ENCODE measurements around the gene INTS14.
"Not testable (repeated sequence)": the region's sequence is repeated elsewhere in the genome, so short reads cannot be mapped to it uniquely, and the experiment has no call there.

Gene INTS14

DNA sequence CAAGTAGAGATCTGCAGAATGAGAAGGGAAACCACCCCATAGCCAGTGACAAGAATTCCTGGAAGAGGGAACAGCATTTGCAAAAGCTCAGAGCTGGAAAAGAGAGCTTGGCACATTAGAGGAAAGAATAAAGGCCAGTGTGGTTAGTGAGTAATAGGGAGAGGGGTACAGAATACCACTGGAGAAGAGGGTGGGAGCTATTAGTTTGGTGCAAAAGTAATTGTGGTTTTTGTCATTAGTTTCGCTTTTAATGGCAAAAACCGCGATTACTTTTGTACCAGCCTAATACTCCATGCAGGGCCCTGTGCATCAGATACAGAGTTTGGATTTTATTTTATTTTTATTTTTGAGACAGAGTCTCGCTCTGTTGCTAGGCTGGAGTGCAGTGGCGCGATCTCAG lies 20.6 kb upstream of the INTS14 start:
- no peak for DNase-seq (ENCODE audit: low read depth, low spot score)

DNA sequence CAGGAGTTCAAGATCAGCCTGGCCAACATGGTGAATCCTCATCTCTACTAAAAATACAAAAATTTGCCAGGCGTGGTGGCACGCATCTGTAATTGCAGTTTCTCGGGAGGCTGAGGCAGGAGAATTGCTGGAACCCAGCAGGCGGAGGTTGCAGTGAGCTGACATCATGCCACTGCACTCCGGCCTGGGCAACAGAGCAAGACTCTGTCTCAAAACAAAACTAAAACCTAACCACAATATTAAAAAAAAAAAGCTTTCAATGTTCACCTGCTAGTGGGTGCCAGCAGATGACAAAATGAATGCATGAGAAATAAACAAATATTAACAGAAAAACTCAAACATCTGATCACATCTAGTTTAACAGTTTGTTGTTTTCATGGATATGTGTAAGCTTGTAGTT lies 19.8 kb upstream of the INTS14 start:
- no peak for DNase-seq (ENCODE audit: low read depth, low spot score)

DNA sequence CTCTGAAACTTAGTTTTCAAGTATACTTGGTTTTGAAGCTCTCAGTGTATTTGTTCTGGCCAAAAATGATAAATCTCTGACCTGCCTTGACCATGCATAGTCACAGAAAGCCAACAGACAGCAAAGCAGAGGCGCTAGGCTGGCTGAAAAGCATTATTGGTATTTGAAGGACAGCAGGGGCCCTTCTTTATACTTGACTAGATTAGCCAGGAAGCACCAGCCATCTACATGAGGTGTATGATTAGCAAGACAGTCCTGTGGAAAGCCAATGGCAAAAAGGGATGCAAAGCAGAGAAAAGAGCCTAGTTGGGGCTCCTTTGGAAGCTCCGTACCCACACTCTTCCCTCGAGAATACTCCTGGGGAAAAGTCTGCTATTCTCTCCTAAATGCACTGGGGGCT lies 18.6 kb upstream of the INTS14 start:
- DNase-seq (ENCODE audit: low read depth, low spot score) = no peak

- no peak for DNase-seq (ENCODE audit: low read depth, low spot score)
Observed at GRCh38 chr15:65626856-65627255, 15.9 kb upstream of the INTS14 start.

- no peak for DNase-seq (ENCODE audit: low read depth, low spot score)
Observed at GRCh38 chr15:65623103-65623502, 12.2 kb upstream of the INTS14 start.

GRCh38 chr15:65621638-65622037 lies 10.7 kb upstream of the INTS14 start, which contains the start of gene SLC24A1:
Gene SLC24A1 (plus strand): TSS chr15:65621938. CDS start chr15:65624081, 2,143 bp downstream.
- DNase-seq (ENCODE audit: low read depth, low spot score) = no peak

GRCh38 chr15:65620833-65621232 lies 9.9 kb upstream of the INTS14 start:
- DNase-seq (ENCODE audit: low read depth, low spot score) = no peak

DNA sequence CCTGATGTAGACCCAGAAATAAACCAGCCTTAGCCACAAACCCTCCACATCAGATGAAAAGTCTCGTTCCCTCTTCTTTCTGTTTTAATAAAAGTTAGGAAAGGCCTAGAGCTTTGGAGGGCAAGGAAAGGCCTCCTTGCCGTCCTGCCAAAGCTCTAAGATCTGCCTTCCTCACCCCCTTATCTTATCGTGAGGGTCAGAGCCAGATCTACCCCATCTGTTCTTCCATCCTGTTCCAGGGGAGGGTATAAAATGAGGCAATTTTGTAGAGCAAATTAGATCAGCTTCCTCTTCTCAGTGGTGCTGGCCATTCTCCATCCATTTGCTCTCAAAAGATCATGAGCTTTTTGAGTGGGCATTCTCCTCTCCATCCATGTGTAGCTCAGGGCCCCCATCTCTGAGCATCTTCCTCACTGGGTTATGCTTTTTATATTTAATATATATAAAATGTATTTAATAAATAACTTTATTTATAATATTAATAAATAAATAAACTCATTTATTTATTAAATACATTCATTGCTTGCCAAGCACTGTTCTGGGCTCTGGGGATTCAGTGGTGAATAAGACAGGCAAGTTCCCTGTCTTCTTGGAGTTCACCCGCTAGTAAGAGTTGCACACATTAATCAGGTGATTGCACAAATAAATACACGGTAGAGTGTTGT lies 8.8 kb upstream of the INTS14 start:
- no peak for DNase-seq (ENCODE audit: low read depth, low spot score)

GRCh38 chr15:65618560-65619109 lies 7.7 kb upstream of the INTS14 start:
- no peak for DNase-seq (ENCODE audit: low read depth, low spot score)

DNA sequence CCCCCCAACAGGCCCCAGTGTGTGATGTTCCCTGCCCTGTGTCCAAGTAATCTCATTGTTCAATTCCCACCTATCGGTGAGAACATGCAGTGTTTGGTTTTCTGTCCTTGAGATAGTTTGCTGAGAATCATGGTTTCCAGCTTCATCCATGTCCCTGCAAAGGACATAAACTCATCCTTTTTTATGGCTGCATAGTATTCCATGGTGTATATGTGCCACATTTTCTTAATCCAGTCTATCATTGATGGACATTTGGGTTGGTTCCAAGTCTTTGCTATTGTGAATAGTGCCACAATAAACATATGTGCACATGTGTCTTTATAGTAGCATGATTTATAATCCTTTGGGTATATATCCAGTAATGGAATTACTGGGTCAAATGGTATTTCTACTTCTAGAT lies 5.0 kb upstream of the INTS14 start:
- not testable (repeated sequence) for DNase-seq (ENCODE audit: low read depth, low spot score)

DNA sequence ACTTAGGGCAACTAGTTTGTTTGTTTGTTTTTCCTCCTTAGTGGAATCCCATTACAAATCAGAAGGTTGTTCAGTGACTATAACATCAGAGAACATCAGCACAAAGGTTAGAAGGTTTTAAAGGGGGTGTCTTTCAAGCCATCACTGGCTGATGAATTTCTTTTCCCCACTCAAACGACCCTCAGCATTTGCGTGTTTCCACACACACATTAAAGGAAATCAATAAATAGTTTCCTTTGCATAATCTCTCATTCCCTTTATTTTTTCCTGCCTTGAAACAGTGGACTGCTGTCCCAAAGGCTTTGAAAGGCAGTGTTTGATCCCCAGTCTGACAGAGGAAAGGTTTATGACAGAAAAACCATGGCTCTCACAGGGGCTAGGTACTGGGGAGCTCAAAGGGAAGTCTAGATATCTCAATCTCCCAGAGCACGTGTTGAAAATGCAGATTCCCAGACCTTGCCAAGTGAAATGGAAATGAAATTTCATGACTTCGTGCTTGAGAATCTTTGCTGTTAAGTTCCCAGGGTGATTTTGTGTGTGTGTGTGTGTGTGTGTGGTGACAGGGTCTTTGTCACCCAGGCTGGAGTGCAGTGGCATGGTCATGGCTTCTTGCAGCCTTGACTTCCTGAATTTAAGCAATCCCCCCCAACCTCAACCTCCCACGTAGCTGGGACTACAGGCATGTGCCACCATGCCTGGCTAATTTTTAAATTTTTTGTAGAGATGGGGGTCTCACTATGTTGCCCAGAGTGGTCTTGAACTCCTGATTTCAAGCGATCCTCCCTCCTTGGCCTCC lies 2.2 kb upstream of the INTS14 start:
- DNase-seq (ENCODE audit: low read depth, low spot score) = no peak

DNA sequence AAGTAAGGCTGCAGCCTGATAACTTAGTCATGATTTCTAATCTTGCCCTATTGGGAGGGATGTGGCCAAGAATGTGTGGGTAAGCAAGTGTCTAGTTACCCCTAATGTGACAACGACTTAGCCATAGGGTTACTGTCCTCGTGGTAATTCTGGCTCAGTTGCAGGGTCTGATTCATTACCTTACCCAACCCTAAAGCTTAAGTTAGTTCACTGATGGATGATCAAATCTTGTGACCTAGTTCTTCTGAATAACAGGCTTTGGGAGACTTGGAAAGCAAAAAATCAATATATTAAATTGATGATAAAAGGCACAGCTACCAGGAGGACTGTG lies 1.6 kb upstream of the INTS14 start:
- no peak for DNase-seq (ENCODE audit: low read depth, low spot score)

DNA sequence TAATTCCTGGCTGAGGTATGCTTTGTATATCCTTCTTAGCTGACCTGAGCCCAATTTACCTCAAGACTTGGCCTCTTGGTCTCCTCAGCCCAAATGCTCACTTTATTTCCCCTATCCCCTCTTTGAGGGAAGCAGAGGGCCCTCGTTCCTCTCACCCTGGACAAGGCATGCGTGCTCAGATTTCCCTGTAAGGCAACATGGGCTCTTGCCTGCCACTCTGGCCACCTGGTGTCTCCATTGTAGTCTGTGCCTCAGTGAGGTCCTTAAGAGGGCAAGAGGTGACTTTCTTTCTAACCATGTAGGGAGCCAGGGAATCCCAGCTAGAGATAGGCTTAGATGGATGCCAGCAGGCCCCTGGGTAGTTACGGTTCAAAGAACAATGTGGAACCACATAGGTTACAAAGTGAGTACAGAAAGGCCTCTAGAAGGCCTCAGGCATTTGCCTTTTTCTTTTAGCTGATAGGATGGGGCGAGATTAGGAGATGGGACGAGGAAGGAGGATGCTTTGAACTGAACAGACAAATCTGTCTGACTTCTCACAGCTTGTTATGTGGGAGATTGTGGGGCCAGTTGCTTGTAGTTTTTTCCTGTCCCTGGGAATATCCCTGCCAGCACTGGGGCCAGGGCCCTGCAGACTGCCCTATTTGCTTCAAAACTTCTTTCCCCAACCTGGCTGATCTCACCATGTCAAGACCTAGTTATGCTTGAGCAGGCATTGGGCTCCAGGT lies 1.1 kb upstream of the INTS14 start:
- no peak for DNase-seq (ENCODE audit: low read depth, low spot score)

GRCh38 chr15:65603559-65603958 lies 7.4 kb downstream of the INTS14 start:
- no peak for DNase-seq (ENCODE audit: low read depth, low spot score)

DNA sequence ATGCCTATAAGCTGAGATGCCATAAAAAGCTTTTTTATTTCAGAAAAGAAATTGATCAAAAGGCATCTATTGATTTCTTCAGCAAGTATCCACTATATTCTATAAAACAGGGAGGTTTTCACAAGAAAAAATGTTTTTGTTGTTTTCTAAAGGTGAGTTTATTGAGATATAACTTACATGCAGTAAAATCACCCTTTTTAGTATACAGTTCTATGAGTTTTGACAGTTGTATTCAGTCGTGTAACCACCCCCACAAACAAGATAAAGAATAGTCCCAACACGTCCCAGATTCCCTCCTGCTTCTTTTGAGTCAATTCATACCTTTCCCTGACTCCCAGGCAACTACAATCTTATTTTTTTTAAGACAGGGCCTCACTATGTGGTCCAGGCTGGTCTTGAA lies 7.8 kb downstream of the INTS14 start:
- no peak for DNase-seq (ENCODE audit: low read depth, low spot score)

GRCh38 chr15:65599677-65600076 lies 11.3 kb downstream of the INTS14 start:
- no peak for DNase-seq (ENCODE audit: low read depth, low spot score)

GRCh38 chr15:65598468-65598867 lies 12.5 kb downstream of the INTS14 start:
- DNase-seq (ENCODE audit: low read depth, low spot score) = no peak

- no peak for DNase-seq (ENCODE audit: low read depth, low spot score)
Observed at GRCh38 chr15:65595960-65596359, 15.0 kb downstream of the INTS14 start.

DNA sequence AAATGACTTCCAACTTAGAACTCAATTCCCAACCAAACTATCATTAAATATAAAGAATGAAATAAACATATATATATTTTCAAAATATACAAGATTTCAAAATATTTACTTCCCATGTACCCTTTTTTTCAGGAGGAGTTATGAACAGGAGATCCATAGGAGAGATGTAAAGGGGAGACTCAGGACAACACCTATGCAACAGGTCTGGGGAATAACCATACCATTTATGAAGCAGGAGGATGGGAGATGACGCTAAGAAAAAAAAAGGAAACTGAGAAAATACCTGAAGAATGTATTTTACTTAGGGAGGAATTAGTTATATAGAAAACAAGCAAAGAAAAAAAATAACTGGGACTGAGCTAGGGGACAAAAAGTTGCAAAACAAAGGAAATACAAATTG lies 23.8 kb downstream of the INTS14 start:
- DNase-seq (ENCODE audit: low read depth, low spot score) = no peak

DNA sequence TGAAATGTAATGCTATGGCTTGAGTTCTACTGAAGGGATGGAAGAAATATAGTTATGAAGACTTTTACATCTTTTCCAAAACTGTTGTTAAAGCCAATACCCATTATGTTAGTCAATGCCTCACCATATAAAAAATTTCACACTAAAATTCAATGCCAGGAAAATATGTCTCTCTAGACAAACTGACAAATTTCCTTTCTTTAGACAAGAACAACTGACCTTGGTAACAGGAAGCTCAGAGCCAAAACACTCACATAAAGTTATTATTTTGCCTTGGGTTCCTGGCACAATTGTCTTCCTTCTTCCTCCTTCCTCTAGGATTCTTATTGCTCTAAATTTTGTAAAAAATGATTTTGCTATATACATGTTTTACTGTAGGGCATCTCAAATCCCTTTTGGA lies 26.7 kb downstream of the INTS14 start:
- no peak for DNase-seq (ENCODE audit: low read depth, low spot score)

DNA sequence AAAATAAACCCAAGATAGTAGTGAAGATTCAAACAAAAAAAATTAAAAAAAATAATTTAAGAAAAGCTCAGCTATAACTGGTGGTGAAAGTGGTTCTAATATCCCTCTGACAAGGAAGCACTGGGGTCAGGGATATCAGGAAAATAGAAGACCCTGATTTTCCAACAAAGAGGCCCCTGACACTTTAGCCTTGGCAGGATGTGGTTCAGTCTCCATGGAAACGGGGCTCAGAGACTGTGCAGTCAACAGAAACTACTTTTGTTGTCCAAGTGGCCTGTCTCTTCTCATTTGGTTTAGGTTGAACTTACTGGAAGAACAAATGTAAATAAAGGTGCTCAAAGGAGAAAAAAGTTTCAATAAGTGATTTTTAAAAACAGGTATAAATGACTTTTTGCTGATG lies 27.2 kb downstream of the INTS14 start:
- DNase-seq (ENCODE audit: low read depth, low spot score) = peak; percentile 67

- DNase-seq (ENCODE audit: low read depth, low spot score) = peak; percentile 47
Observed at GRCh38 chr15:65580287-65580686, 30.6 kb downstream of the INTS14 start.
